ENCODE results near the gene TNIP3.

The TNIP3 gene

GRCh38 chr4:121138039-121138825 is 25.9 kb downstream of the TNIP3 start:
- DNase-seq (ENCODE audit: low read depth): no peak

- no peak for DNase-seq (ENCODE audit: low read depth)
These were observed 33.8 kb downstream of the TNIP3 start for GRCh38 chr4:121130326-121130660.

- no peak for DNase-seq (ENCODE audit: low read depth)
These were observed 34.4 kb downstream of the TNIP3 start for GRCh38 chr4:121129606-121130325.

- no peak for DNase-seq (ENCODE audit: low read depth)
These were observed 37.0 kb downstream of the TNIP3 start for GRCh38 chr4:121127100-121127499.

GRCh38 chr4:121126449-121127006 is 37.6 kb downstream of the TNIP3 start:
- DNase-seq (ENCODE audit: low read depth): no peak

- DNase-seq (ENCODE audit: low read depth): no peak
These were observed 38.6 kb downstream of the TNIP3 start for GRCh38 chr4:121125498-121125885.

GRCh38 chr4:121122661-121123060 is 41.5 kb downstream of the TNIP3 start:
- DNase-seq (ENCODE audit: low read depth): no peak

- DNase-seq (ENCODE audit: low read depth): no peak
These were observed 44.4 kb downstream of the TNIP3 start for GRCh38 chr4:121119715-121120114.

GRCh38 chr4:121118344-121118743 is 45.8 kb downstream of the TNIP3 start:
- DNase-seq (ENCODE audit: low read depth): no peak

GRCh38 chr4:121114756-121115155 is 49.4 kb downstream of the TNIP3 start:
- DNase-seq (ENCODE audit: low read depth): no peak

- DNase-seq (ENCODE audit: low read depth): no peak
These were observed 51.6 kb downstream of the TNIP3 start for GRCh38 chr4:121112530-121112929.

- DNase-seq (ENCODE audit: low read depth): no peak
These were observed 55.6 kb downstream of the TNIP3 start for GRCh38 chr4:121108557-121108956.

GRCh38 chr4:121107507-121107906 is 56.6 kb downstream of the TNIP3 start:
- DNase-seq (ENCODE audit: low read depth): no peak

GRCh38 chr4:121100093-121100775 is 63.9 kb downstream of the TNIP3 start:
- DNase-seq (ENCODE audit: low read depth): no peak

- DNase-seq (ENCODE audit: low read depth): no peak
These were observed 65.9 kb downstream of the TNIP3 start for GRCh38 chr4:121098266-121098665.

GRCh38 chr4:121096629-121097028 is 67.5 kb downstream of the TNIP3 start:
- DNase-seq (ENCODE audit: low read depth): no peak

- no peak for DNase-seq (ENCODE audit: low read depth)
These were observed 67.9 kb downstream of the TNIP3 start for GRCh38 chr4:121096191-121096590.

GRCh38 chr4:121094297-121094966 is 69.7 kb downstream of the TNIP3 start:
- no peak for DNase-seq (ENCODE audit: low read depth)

GRCh38 chr4:121093261-121093660 is 70.9 kb downstream of the TNIP3 start:
- DNase-seq (ENCODE audit: low read depth): no peak

- DNase-seq (ENCODE audit: low read depth): no peak
These were observed 72.2 kb downstream of the TNIP3 start for GRCh38 chr4:121091941-121092340.

- DNase-seq (ENCODE audit: low read depth): no peak
These were observed 75.3 kb downstream of the TNIP3 start for GRCh38 chr4:121088867-121089266.
